Measurements from ENCODE around the gene XYLB.

DNA sequence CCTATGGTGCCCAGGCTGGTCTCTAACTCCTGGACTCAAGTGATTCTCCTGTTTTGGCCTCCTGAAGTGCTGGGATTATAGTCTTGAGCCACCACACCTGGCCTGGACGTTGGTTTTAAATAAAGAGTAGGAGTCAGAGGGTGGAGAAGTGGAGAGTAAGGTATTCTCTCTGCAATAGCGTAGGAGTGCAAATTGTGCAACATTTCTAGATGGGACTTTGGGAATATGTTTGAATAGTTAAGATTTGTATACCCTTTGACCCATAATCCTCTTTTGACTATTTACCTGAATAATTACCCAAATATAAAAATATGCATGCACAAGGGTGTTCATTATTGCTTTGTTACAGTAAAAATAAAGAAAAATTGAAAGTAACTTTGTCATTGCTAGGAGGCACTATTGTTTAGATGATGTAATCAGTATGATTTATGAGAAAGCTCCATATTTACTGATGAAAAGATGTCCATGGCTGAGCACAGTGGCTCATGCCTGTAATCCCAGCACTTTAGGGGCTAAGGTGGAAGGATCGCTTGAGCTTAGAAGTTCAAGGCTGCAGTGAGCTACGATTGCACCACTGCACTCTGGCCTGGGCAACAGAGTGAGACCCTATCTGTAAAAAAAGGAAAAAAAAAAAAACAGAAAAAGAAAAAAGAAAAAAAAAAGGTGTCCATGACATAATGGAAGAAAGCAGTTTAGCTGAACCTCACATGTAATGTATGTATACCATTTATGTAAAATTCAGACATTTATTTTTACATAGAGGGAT is 15.1 kb upstream of the XYLB start:
- TF ChIP-seq, protein P1, sequence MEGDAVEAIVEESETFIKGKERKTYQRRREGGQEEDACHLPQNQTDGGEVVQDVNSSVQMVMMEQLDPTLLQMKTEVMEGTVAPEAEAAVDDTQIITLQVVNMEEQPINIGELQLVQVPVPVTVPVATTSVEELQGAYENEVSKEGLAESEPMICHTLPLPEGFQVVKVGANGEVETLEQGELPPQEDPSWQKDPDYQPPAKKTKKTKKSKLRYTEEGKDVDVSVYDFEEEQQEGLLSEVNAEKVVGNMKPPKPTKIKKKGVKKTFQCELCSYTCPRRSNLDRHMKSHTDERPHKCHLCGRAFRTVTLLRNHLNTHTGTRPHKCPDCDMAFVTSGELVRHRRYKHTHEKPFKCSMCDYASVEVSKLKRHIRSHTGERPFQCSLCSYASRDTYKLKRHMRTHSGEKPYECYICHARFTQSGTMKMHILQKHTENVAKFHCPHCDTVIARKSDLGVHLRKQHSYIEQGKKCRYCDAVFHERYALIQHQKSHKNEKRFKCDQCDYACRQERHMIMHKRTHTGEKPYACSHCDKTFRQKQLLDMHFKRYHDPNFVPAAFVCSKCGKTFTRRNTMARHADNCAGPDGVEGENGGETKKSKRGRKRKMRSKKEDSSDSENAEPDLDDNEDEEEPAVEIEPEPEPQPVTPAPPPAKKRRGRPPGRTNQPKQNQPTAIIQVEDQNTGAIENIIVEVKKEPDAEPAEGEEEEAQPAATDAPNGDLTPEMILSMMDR (IDR thresholded peaks at IDR 0.05): no peak
- TF ChIP-seq POLR2AphosphoS5 (IDR thresholded peaks at IDR 0.05; ENCODE audit: low read depth, low read length): no peak
- TF ChIP-seq EP300 (IDR thresholded peaks at IDR 0.05; ENCODE audit: borderline replicate concordance in 1 of 2, low read depth in 1 of 2, low read length in 1 of 2): no peak
- TF ChIP-seq SMC3 (IDR thresholded peaks at IDR 0.05; ENCODE audit: low read depth, low read length): no peak
- no peak for TF ChIP-seq TCF12 (IDR thresholded peaks at IDR 0.05)
- no peak for TF ChIP-seq RFX5 (IDR thresholded peaks at IDR 0.05; ENCODE audit: low read length)
- TF ChIP-seq RAD21 (IDR thresholded peaks at IDR 0.05; ENCODE audit: low read length): no peak
- TF ChIP-seq, protein P2, sequence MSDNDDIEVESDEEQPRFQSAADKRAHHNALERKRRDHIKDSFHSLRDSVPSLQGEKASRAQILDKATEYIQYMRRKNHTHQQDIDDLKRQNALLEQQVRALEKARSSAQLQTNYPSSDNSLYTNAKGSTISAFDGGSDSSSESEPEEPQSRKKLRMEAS (IDR thresholded peaks at IDR 0.05; ENCODE audit: low read depth): no peak
- TF ChIP-seq JUND (IDR thresholded peaks at IDR 0.05): no peak
- TF ChIP-seq SIN3A (IDR thresholded peaks at IDR 0.05; ENCODE audit: borderline replicate concordance, low read depth, low read length): no peak
- TF ChIP-seq, protein P3, sequence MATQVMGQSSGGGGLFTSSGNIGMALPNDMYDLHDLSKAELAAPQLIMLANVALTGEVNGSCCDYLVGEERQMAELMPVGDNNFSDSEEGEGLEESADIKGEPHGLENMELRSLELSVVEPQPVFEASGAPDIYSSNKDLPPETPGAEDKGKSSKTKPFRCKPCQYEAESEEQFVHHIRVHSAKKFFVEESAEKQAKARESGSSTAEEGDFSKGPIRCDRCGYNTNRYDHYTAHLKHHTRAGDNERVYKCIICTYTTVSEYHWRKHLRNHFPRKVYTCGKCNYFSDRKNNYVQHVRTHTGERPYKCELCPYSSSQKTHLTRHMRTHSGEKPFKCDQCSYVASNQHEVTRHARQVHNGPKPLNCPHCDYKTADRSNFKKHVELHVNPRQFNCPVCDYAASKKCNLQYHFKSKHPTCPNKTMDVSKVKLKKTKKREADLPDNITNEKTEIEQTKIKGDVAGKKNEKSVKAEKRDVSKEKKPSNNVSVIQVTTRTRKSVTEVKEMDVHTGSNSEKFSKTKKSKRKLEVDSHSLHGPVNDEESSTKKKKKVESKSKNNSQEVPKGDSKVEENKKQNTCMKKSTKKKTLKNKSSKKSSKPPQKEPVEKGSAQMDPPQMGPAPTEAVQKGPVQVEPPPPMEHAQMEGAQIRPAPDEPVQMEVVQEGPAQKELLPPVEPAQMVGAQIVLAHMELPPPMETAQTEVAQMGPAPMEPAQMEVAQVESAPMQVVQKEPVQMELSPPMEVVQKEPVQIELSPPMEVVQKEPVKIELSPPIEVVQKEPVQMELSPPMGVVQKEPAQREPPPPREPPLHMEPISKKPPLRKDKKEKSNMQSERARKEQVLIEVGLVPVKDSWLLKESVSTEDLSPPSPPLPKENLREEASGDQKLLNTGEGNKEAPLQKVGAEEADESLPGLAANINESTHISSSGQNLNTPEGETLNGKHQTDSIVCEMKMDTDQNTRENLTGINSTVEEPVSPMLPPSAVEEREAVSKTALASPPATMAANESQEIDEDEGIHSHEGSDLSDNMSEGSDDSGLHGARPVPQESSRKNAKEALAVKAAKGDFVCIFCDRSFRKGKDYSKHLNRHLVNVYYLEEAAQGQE (IDR thresholded peaks at IDR 0.05; ENCODE audit: low read depth, low read length): no peak
